NCI-H524 (cell line): Measurements from ENCODE around the gene ZKSCAN7.
A peak's percentile ranks its signal among the peaks of the same experiment; 100 is the strongest.
"Not testable (repeated sequence)": the region's sequence is repeated elsewhere in the genome, so short reads cannot be mapped to it uniquely, and the experiment has no call there.

Experiments
- DNase-seq, 2 experiments: peaks; one replicate each; lab custom pipeline; 2025; lab: John Stamatoyannopoulos, UW

Gene ZKSCAN7

DNA sequence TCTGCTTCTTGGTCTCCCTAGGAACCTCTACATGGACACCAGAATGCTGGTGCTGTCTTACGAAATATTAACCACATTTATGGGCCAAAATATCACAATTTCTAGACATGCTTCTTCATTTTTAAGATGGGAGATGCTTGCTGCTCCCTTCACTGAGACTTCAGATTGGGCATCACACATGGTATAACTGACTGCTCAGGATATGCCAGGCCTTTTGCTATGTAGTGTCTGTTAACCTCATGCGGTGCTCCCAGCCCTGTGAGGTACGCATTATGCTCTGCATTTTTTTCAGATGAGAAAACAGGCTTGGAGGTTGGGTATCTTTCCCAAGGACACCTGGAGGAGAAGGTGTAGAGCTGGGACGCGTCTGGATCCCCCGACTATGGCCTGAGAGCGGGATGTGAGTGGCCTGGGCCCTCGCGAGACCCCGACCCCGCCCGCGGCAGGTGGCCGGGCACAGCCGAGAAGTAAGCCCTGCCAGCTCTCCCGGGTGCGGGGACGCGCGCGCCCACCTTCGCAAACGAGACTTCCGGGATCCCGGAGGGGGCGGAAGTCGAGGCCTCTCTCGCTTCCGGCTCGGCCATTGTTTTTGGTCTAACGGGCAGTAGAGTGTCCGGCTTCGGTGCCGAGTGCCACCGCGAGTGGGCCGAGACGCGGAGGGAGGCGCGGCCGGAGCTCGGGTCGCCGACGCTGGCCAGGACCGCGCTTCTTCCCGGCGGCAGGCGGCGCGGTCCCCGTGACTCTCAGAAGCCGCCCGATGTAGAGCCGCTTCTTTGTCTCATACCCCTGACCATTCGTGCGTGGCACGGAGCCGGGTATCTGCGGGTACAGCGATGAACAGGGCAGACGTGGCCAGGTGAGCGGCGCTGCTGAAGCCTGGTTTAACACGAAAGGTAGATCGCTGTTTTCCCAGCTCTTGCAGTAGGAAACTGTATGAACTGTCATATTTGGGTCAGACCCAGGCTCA is at the start of gene ZKSCAN7:
ZKSCAN7 (plus strand) TSS at position 568 of the 967 bp plus-strand sequence. CDS start 1,855 bp downstream, outside the sequence.
- DNase-seq = peak; percentile 62 to 75

GRCh38 chr3:44506556-44506955 is 48.4 kb upstream of the ZKSCAN7 start:
- DNase-seq = no peak

GRCh38 chr3:44506961-44507360 is 48.0 kb upstream of the ZKSCAN7 start:
- no peak for DNase-seq

- no peak for DNase-seq
Measured at GRCh38 chr3:44509393-44509921, 45.5 kb upstream of the ZKSCAN7 start.

DNA sequence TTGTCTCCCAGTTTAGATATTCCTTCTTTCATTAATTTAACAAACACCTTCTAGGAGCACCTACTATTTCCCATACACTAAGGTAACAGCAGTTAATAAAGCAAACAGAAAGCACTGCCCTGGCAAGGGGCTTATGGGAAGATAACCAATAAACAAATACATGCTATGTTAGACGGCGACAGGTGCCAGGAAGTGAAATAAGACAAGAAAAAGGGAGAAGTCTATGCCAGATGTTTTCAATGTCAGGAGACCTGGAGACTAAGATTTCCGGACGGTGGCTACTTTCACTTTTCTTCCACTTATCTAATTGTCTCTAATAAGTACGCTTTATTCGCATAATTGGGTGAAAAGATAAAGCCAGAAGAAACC is 45.0 kb upstream of the ZKSCAN7 start:
- DNase-seq = no peak

DNA sequence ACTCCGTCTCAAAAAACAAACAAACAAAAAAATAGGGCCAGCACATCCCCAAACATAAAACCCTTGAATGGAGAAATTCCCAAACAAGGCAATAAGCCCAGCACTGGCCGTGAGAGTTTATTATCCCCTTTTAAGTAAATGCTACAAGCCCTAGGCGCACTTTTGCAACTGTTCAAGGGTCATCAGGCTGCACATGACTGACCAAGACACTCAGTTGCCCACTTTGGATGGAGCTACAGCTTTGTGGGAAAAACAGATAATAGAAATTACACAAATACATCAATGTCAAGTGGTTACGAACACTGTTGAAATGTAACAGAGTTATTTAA is 43.8 kb upstream of the ZKSCAN7 start:
- DNase-seq = no peak

DNA sequence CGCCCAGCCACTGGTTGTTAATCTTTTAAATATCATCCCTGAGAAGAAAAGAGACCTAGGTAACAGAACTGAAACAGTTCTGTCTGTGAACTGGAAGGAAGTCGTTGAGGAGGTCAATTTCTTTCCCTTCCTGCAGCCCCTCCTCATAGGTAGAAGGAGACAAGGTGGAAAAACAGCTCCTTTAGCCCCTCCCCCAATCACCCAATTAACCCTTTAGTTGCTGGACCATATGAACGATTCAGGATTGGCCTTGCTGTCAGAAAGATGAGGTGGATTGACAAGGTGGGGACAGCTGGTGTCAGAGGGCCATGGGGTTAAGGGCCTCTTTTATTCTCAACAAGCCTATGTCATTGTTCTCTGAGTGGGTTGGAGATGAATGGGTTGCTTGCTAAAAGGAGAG is 41.5 kb upstream of the ZKSCAN7 start:
- no peak for DNase-seq

DNA sequence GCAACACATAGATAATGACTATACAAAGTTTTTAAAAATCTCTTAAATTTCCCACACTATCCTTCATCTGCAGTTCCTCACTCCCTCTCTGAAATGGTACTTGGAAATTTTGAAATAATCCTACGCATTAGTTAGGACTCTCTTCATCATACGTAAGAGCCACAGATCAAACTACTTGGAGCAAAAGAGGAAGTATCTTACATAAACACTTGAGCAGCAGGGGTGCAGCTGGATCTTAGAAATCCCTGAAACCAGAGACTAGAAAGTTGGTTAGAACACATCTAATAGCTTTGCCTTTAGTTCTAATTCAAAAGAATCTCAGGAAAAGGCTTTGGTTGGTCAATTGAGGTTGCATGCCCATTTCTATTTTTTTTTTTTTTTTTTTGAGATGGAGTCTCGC is 38.8 kb upstream of the ZKSCAN7 start:
- no peak for DNase-seq

- no peak for DNase-seq
Measured at GRCh38 chr3:44518782-44519156, 36.2 kb upstream of the ZKSCAN7 start.

DNA sequence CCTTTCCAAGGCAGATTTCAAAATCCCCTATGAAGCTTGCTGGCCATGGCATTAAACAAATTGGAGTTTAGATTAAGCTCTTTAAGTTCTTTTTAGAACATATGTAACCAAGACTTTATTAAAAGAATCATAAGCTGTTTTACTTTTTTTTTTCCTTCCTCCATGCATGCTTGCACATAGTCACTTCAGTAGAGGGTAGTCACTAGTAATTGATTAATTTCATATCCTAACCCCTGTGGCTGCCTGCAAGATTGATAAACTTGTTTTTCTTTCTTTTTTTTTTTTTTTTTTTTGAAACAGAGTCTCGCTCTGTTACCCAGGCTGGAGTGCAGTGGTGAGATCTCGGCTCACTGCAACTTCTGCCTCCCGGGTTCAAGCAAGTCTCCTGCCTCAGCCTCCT is 33.3 kb upstream of the ZKSCAN7 start:
- no peak for DNase-seq

DNA sequence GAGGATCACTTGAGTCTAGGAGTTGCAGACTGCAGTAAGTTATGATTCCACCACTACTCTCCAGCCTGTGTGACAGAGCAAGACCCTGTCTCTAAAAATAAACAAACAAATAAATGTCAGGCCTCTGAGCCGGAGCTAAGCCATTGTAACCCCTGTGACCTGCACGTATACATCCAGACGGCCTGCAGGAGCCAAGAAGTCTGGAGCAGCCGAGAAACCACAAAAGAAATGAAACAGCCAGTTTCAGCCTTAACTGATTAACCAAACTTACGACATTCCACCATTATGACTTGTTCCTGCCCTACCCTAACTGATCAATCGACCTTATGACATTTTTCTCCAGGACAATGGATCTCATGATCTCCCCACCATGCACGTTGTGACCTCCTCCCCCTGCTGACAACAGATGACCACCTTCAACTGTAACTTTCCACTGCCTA is 32.5 kb upstream of the ZKSCAN7 start:
- no peak for DNase-seq

DNA sequence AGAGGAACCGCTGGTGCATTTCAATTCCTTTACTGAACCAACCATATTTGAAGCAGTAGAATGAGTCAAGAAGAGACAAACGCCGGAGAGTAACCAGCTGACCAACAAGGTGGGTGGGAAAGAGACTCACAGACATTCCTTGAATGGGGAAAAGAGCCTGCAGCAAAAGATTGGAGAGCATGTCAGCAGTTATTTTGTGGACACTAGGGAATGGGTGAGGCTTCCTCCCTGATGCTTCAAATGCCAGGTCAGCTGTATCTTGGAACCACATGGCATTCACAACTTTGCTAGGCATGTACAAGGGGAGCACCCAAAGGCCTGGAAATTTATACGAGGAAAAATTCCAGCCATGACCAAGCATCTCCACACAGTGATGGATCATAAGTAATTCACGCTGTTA is 29.9 kb upstream of the ZKSCAN7 start:
- DNase-seq = no peak

- DNase-seq = peak in 1 of 2 experiments; percentile 10
Measured at GRCh38 chr3:44529927-44530326, 25.1 kb upstream of the ZKSCAN7 start.

DNA sequence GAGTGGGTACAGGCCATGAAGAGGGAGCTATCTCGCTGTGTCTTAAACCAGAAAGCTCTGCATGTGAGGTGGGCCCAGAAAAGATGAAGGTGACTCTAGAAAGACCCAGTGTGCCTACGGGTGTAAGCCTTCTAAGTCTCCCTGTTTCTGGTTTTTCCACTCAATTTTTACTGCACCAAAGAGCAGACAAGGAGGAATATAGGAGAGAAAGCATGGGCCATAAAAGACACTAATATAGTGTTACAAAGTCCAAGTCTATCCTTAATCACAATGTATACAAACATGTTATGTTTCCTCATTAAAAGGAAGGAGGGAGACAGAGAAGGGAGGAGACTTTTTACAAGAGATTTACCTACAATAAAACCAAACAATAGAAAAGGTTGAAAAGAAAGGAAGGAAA is 24.1 kb upstream of the ZKSCAN7 start:
- no peak for DNase-seq

DNA sequence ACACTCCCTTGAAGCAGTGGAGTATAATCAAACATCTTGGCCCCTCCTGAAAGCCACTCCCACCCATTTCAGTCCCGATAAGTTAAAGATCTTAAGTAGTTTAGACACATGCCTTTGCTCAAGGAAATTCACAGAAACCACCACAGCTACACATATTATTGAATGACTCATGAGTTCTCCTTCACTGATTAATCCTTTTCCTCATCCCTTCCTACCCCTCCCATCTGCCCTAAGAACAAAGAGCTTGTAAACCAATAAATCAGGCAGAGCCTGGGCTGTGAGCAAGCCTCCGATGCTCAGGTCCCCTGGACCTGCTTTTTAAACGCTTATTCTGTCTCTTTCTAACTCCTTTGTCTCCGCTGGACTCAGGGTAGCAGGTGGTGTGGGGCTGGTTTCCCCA is 20.3 kb upstream of the ZKSCAN7 start:
- not testable (repeated sequence) for DNase-seq

DNA sequence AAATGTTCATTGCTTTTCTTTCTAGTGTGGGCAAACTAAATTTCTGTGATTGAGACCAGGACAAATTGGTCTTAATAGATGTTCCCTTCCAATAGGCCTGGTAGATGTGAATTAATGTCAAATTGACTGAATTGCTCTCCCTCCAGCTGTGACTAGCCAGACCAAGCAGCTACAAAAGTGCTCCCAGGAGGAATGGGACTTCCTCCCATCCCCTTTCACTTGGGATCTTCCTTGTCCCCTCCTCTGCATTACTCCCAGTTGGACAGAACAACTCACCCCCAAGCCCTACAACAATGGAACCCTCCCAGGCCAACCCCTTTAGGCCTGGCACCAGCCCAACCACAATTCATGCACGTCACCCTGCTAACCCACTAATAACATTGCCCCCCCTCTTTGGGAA is 19.6 kb upstream of the ZKSCAN7 start:
- no peak for DNase-seq

GRCh38 chr3:44544811-44545210 is 10.2 kb upstream of the ZKSCAN7 start:
- not testable (repeated sequence) for DNase-seq

GRCh38 chr3:44555723-44556122 is 730 bp downstream of the ZKSCAN7 start:
- DNase-seq = no peak

- DNase-seq = no peak
Measured at GRCh38 chr3:44557074-44557473, 2.1 kb downstream of the ZKSCAN7 start.

DNA sequence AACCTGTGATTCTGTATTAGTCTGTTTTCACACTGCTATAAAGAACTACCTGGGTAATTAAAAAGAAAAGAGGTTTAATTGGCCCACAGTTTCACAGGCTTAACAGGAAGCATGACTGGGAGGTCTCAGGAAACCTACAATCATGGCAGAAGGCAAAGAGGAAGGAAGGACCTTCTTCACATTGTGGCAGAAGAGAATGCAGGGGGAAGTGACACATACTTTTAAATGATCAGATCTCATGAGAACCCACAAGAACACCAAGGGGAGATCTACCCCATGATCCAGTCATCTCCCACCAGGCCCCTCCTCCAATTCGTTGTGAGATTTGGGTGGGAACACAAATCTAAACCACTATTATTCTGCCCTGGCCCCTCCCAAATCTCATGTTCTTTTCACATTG is 6.1 kb downstream of the ZKSCAN7 start:
- no peak for DNase-seq

GRCh38 chr3:44562147-44562546 is 7.2 kb downstream of the ZKSCAN7 start:
- no peak for DNase-seq

GRCh38 chr3:44568561-44568960 is 13.6 kb downstream of the ZKSCAN7 start:
- no peak for DNase-seq

- DNase-seq = no peak
Measured at GRCh38 chr3:44571024-44571423, 16.0 kb downstream of the ZKSCAN7 start.

DNA sequence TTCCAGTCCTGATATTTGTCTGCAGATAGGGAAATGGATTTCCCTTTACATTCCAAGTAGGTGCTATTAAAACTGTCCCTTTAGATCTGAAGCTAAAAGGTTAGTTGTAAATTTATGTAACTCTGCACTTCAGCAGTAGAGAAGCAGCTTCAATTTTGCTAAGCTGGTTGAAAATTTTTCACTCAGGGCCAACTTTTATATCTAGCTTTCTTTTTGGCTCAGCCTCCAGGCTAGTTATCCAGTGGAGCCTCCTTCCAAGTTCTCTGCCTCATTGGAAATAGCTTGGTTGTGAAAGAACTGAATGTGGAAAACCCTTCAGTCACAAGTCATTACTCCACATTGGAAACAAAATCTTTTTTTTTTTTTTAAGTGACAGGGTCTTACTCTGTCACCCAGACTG is 21.6 kb downstream of the ZKSCAN7 start:
- no peak for DNase-seq
